HUDEP-2 (cell line): ENCODE data around the gene TMEM215.
A peak's percentile ranks its signal among the peaks of the same experiment; 100 is the strongest.
"Not testable (repeated sequence)": the region's sequence is repeated elsewhere in the genome, so short reads cannot be mapped to it uniquely, and the experiment has no call there.

Experiments used
- DNase-seq, 76 experiments: peaks; one replicate each; lab custom pipeline; 2025; ENCODE audit not compliant: unreplicated experiment in 76 of 76; lab: John Stamatoyannopoulos, UW

Gene TMEM215

GRCh38 chr9:32783168-32783891 lies at the start of gene TMEM215:
TMEM215 (plus strand) TSS chr9:32783540; CDS start chr9:32784184, 644 bp downstream.
- no peak for DNase-seq

GRCh38 chr9:32735476-32735875 lies 47.9 kb upstream of the TMEM215 start:
- DNase-seq, result no peak

GRCh38 chr9:32737378-32737777 lies 46.0 kb upstream of the TMEM215 start:
- DNase-seq, result no peak

GRCh38 chr9:32738501-32739172 lies 44.7 kb upstream of the TMEM215 start:
- DNase-seq, result peak in 1 of 76 experiments; percentile 4

GRCh38 chr9:32741706-32742105 lies 41.6 kb upstream of the TMEM215 start:
- DNase-seq, result peak in 2 of 76 experiments; percentile 4 to 8

GRCh38 chr9:32742296-32742695 lies 41.0 kb upstream of the TMEM215 start:
- DNase-seq, result no peak

- no peak for DNase-seq
These were observed 35.3 kb upstream of the TMEM215 start for GRCh38 chr9:32748013-32748412.

GRCh38 chr9:32755730-32756129 lies 27.6 kb upstream of the TMEM215 start:
- DNase-seq, result no peak

- no peak for DNase-seq
These were observed 19.2 kb upstream of the TMEM215 start for GRCh38 chr9:32764139-32764538.

GRCh38 chr9:32775283-32775682 lies 8.1 kb upstream of the TMEM215 start:
- DNase-seq, result no peak

GRCh38 chr9:32776201-32776600 lies 7.1 kb upstream of the TMEM215 start:
- DNase-seq, result no peak

- DNase-seq, result no peak
These were observed 718 bp upstream of the TMEM215 start for GRCh38 chr9:32782476-32783167.

GRCh38 chr9:32787816-32788215 lies 4.5 kb downstream of the TMEM215 start:
- DNase-seq, result no peak

- not testable (repeated sequence) for DNase-seq
These were observed 12.7 kb downstream of the TMEM215 start for GRCh38 chr9:32796015-32796414.

- no peak for DNase-seq
These were observed 18.2 kb downstream of the TMEM215 start for GRCh38 chr9:32801530-32801929.

- no peak for DNase-seq
These were observed 23.9 kb downstream of the TMEM215 start for GRCh38 chr9:32807217-32807616.

GRCh38 chr9:32811246-32811645 lies 27.9 kb downstream of the TMEM215 start:
- no peak for DNase-seq

GRCh38 chr9:32820322-32820721 lies 37.0 kb downstream of the TMEM215 start:
- no peak for DNase-seq

GRCh38 chr9:32823101-32823500 lies 39.8 kb downstream of the TMEM215 start:
- DNase-seq, result no peak

- no peak for DNase-seq
These were observed 40.2 kb downstream of the TMEM215 start for GRCh38 chr9:32823551-32823950.

- DNase-seq, result no peak
These were observed 41.9 kb downstream of the TMEM215 start for GRCh38 chr9:32825203-32825602.

GRCh38 chr9:32828861-32829260 lies 45.5 kb downstream of the TMEM215 start:
- DNase-seq, result no peak
